Adrenal gland (tissue), 5 donors: Measurements from ENCODE around the gene PRELID1.

Source experiments
- POLR2A ChIP-seq, 2 donors: fragments of 450-650 bp; IDR thresholded peaks; one replicate each; pipeline ENCODE4 v1.6.1; 2017; ENCODE audit warnings: antibody characterized with exemption in 2 of 2, mild to moderate bottlenecking in 2 of 2, moderate library complexity in 1 of 2
- TF ChIP-seq, protein P1 (sequence below), 6 experiments: fragments of 450-650 bp in 4 of 6; fragments of 200-600 bp in 2 of 6; sonication (generic) in 1 of 6; IDR thresholded peaks; 1 replicate in 5 of 6; 2 replicates in 1 of 6; pipeline versions ENCODE4 v1.5.1 to v1.8.0; 2016 to 2021; ENCODE audit warnings: antibody characterized with exemption in 6 of 6, mild to moderate bottlenecking in 2 of 6, moderate library complexity in 1 of 6
- donor health status: DM: no; HTN: no; CAD: no.

DNA sequence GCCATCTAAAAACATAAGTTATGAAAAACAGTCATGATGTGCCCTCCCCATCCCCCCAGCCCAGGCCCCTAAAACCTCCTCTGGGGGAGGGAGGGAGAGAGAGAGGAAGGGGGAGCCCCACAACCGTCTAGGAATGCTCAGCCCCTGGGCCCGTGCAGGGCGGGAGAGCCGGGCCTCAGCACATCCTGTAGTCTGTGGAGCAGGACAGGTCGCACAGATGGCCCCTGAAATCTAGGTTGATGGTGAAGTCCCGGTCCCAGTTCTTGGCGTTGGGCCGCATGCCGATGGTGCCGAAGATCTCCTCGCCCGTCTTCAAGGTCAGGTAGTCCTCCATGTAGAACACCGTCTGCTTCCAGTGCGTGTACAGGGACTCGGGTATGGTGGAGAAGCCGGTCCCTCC is 38.2 kb upstream of the PRELID1 start:
- TF ChIP-seq, protein P1, sequence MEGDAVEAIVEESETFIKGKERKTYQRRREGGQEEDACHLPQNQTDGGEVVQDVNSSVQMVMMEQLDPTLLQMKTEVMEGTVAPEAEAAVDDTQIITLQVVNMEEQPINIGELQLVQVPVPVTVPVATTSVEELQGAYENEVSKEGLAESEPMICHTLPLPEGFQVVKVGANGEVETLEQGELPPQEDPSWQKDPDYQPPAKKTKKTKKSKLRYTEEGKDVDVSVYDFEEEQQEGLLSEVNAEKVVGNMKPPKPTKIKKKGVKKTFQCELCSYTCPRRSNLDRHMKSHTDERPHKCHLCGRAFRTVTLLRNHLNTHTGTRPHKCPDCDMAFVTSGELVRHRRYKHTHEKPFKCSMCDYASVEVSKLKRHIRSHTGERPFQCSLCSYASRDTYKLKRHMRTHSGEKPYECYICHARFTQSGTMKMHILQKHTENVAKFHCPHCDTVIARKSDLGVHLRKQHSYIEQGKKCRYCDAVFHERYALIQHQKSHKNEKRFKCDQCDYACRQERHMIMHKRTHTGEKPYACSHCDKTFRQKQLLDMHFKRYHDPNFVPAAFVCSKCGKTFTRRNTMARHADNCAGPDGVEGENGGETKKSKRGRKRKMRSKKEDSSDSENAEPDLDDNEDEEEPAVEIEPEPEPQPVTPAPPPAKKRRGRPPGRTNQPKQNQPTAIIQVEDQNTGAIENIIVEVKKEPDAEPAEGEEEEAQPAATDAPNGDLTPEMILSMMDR (IDR thresholded peaks at IDR 0.05) = no peak
- TF ChIP-seq POLR2A (IDR thresholded peaks at IDR 0.05) = no peak
